ENCODE data around the gene XRCC1. TPM values are rescaled to one million over a fixed set of nuclear protein-coding genes. Genes with fewer than 3 reads are reported as not detected.
A peak's percentile ranks its signal among the peaks of the same experiment; 100 is the strongest.

The XRCC1 gene
- total RNA-seq, 1 experiment from 2014 or later = 45.1 TPM

DNA sequence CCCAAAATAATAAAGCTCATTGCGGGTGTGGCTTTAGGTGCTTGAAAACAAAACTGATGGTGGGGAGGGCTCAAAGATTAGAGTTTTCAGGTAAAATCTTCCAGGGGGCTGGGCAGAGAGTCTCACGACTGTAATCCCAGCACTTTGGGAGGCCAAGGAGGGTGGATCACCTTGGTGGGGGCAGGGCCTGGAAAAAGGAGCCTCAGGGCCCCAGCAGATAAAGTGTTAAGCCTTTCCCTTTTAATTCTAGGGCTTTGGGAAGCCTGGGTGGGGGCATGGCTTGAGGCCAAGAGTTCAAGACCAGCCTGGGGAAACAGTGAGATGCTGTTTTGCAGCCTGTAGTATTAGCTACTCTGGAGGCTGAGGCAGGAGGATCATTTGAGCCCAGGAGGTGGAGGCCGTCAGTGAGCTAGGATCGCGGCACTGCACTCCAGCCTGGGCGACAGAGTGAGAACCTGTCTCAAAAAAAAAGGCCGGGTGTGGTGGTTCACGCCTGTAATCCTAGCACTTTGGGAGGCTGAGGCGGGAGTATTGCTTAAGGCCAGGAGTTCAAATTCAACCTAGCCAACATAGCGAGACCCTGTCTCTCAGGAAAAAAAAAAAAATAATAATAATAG lies 18.9 kb upstream of the XRCC1 start:
- intact Hi-C loops (cut with micrococcal nuclease; ENCODE audit: unreplicated experiment) = loop anchor here (10.0 kb wide), 1 partner anchor 159 kb away; no protein-coding TSS in a partner anchor

DNA sequence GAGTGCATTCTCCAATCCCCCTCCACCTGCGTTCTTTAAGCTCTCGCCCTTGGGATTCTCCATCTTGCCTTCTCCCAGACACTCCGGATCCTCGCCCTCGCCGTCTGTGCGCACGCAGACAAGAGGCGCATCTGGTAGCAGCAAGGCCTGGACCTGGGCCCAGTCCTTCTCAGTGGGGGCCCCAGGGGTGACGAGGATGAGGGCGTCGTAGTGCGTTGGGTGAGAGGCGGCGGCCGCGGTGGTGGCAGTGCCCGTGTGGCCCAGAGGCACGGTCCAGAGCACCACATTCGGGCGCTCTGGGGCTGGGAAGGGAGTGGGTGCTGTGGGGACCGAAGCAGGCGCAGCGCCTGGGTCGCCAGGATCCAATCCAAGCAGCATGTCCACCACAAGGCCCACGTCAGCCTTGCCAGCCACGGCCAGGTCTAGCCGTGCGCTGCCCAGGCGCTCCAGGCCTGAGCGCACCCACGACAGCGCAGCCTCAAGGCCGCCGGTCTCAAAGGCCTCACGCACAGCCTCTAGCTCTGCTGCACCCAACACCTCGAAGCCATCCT lies 17.5 kb upstream of the XRCC1 start:
- Histone ChIP-seq H3K79me2 (ENCODE audit: low read depth) (peaks cover 37% of the 10 kb centered on the region), H2AFZ (no peak overlapping the region), H4K20me1 (ENCODE audit: insufficient read depth) (peaks cover 10% of the 10 kb centered on the region)

More for the DNA sequence above, 18.9 kb upstream of the XRCC1 start:
- H3K9me3 ChIP-seq (ENCODE audit: insufficient read depth, low read depth) = no peaks in the 10 kb centered on the region
- H3K4me3 ChIP-seq = peak overlapping the region; percentile 94
- BruUV-seq (replicated peaks) = no TSS peak
- H3K79me2 ChIP-seq (ENCODE audit: low read depth) = peaks cover 48% of the 10 kb centered on the region
- H3K27me3 ChIP-seq (ENCODE audit: insufficient read depth, low read depth) = no peaks in the 10 kb centered on the region
- no peak overlapping the region for H3K27ac ChIP-seq
- peaks cover 10% of the 10 kb centered on the region for H4K20me1 ChIP-seq (ENCODE audit: insufficient read depth)
- peaks cover 15% of the 10 kb centered on the region for H3K4me1 ChIP-seq (replicated peaks; ENCODE audit: insufficient read depth)
- H3K9me2 ChIP-seq (ENCODE audit: insufficient read depth) = no peaks in the 10 kb centered on the region
- H3F3A ChIP-seq (ENCODE audit: insufficient read depth, low read depth) = peaks cover 12% of the 10 kb centered on the region; the same call in 1 of the 2 replicates
- H3K4me2 ChIP-seq = peak overlapping the region; percentile 98
- H2AFZ ChIP-seq = no peak overlapping the region
- DNase-seq = no peak
- H3K36me3 ChIP-seq (ENCODE audit: low read depth) = 0 out of 2 replicates have a peak, but pooled peaks cover 7% of the 10 kb centered on the region
- TF ChIP-seq EZH2 (IDR thresholded peaks at IDR 0.05; ENCODE audit: low read depth) = no peak
- TF ChIP-seq, protein P1, sequence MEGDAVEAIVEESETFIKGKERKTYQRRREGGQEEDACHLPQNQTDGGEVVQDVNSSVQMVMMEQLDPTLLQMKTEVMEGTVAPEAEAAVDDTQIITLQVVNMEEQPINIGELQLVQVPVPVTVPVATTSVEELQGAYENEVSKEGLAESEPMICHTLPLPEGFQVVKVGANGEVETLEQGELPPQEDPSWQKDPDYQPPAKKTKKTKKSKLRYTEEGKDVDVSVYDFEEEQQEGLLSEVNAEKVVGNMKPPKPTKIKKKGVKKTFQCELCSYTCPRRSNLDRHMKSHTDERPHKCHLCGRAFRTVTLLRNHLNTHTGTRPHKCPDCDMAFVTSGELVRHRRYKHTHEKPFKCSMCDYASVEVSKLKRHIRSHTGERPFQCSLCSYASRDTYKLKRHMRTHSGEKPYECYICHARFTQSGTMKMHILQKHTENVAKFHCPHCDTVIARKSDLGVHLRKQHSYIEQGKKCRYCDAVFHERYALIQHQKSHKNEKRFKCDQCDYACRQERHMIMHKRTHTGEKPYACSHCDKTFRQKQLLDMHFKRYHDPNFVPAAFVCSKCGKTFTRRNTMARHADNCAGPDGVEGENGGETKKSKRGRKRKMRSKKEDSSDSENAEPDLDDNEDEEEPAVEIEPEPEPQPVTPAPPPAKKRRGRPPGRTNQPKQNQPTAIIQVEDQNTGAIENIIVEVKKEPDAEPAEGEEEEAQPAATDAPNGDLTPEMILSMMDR (conservative IDR thresholded peaks at IDR 0.05) = no peak
- POLR2A ChIA-PET (ENCODE audit: unreplicated experiment) = interaction anchor here (0.5 to 0.6 kb wide), 2 partner anchors 74 to 171 kb away, joined by 3 read pairs; no protein-coding TSS in a partner anchor
- CTCF ChIA-PET = interaction anchor here (0.6 to 1.1 kb wide), 8 partner anchors 61 to 216 kb away, joined by 3 to 5 read pairs (median 4); partner anchors contain the start of gene ZNF575

More for the DNA sequence above, 17.5 kb upstream of the XRCC1 start:
- Histone ChIP-seq H3K27me3 (ENCODE audit: insufficient read depth, low read depth) (no peaks in the 10 kb centered on the region), H3K36me3 (ENCODE audit: low read depth) (0 out of 2 replicates have a peak, but pooled peaks cover 7% of the 10 kb centered on the region), H3K4me3 (no peak overlapping the region), H3K4me1 (replicated peaks; ENCODE audit: insufficient read depth) (peaks cover 14% of the 10 kb centered on the region), H3F3A (ENCODE audit: insufficient read depth, low read depth) (peaks cover 16% of the 10 kb centered on the region; the same call in 1 of the 2 replicates), H3K27ac (no peak overlapping the region), H3K4me2 (no peak overlapping the region), H3K9me2 (ENCODE audit: insufficient read depth) (no peaks in the 10 kb centered on the region), H3K9me3 (ENCODE audit: insufficient read depth, low read depth) (no peaks in the 10 kb centered on the region)
- no peak for DNase-seq
- TF ChIP-seq, protein P1 (conservative IDR thresholded peaks at IDR 0.05) = no peak
- no peak for TF ChIP-seq EZH2 (IDR thresholded peaks at IDR 0.05; ENCODE audit: low read depth)
- BruUV-seq (replicated peaks) = no TSS peak
- intact Hi-C loops (cut with micrococcal nuclease; ENCODE audit: unreplicated experiment) = loop anchor here (10.0 kb wide), 1 partner anchor 158 kb away; no protein-coding TSS in a partner anchor
- CTCF ChIA-PET = no interaction called here
- POLR2A ChIA-PET (ENCODE audit: unreplicated experiment) = no interaction called here
